IMR-90 (cell line): ENCODE data around the gene PCDH1. TPM values are rescaled to one million over a fixed set of nuclear protein-coding genes. Genes with fewer than 3 reads are reported as not detected.

ENCODE experiments used
- polyA plus RNA-seq, 3 experiments: library from polyadenylated mRNA; depleted of rRNA; stranded (reverse); fragments of >200 nt; gene quantifications; 2 replicates each; pipeline ENCODE4 v1.2.3, GENCODE V29; 2012; ENCODE audit warnings: low replicate concordance in 1 of 3
- total RNA-seq: library from RNA; depleted of rRNA; stranded (reverse); fragments of >200 nt; gene quantifications from 2 replicates; pipeline ENCODE4 v1.2.3, GENCODE V29; 2012; rRNA removed

PCDH1 gene
- total and polyA plus RNA-seq, 2 of the 4 experiments (the other 2 are of a cell fraction) = 0.74 to 0.90 TPM

Other genes with a start within 250 kb of the PCDH1 start
- 71.7 and 84.2 TPM in 2 replicates for gene HDAC3, start 241.6 kb downstream of the PCDH1 start, total RNA-seq
- gene HDAC3, start 241.6 kb downstream of the PCDH1 start, polyA plus RNA-seq (2012; rRNA removed) = 78.6 and 89.7 TPM in 2 replicates
- gene RELL2, start 241.4 kb downstream of the PCDH1 start, total RNA-seq = 2.2 TPM in 2 replicates
- gene RELL2, start 241.4 kb downstream of the PCDH1 start, polyA plus RNA-seq (2012; rRNA removed) = 7.6 and 9.1 TPM in 2 replicates
- 32.8 and 33.2 TPM in 2 replicates for gene FCHSD1, start 227.0 kb downstream of the PCDH1 start, total RNA-seq
- gene FCHSD1, start 227.0 kb downstream of the PCDH1 start, polyA plus RNA-seq (2012; rRNA removed) = 58.7 and 62.1 TPM in 2 replicates
- 1.4 and 2.2 TPM in 2 replicates for gene ARAP3, start 196.2 kb downstream of the PCDH1 start, total RNA-seq
- gene ARAP3, start 196.2 kb downstream of the PCDH1 start, polyA plus RNA-seq (2012; rRNA removed) = 6.6 and 6.9 TPM in 2 replicates
- 26.1 and 28.0 TPM in 2 replicates for gene DELE1, start 45.5 kb upstream of the PCDH1 start, total RNA-seq
- 66.1 and 73.3 TPM in 2 replicates for gene DELE1, start 45.5 kb upstream of the PCDH1 start, polyA plus RNA-seq (2012; rRNA removed)
- gene PCDH12, start 79.8 kb upstream of the PCDH1 start, total RNA-seq = under 0.01 and 0.18 TPM in 2 replicates
- 0.01 and 0.02 TPM in 2 replicates for gene PCDH12, start 79.8 kb upstream of the PCDH1 start, polyA plus RNA-seq (2012; rRNA removed)
- 78.6 and 106 TPM in 2 replicates for gene RNF14, start 90.7 kb upstream of the PCDH1 start, total RNA-seq
- gene RNF14, start 90.7 kb upstream of the PCDH1 start, polyA plus RNA-seq (2012; rRNA removed) = 27.0 and 36.1 TPM in 2 replicates
- 50.5 and 60.6 TPM in 2 replicates for gene GNPDA1, start 134.6 kb upstream of the PCDH1 start, total RNA-seq
- gene GNPDA1, start 134.6 kb upstream of the PCDH1 start, polyA plus RNA-seq (2012; rRNA removed) = 19.6 and 23.1 TPM in 2 replicates
- gene NDFIP1, start 230.4 kb upstream of the PCDH1 start, total RNA-seq = 7.7 and 21.9 TPM in 2 replicates
- gene NDFIP1, start 230.4 kb upstream of the PCDH1 start, polyA plus RNA-seq (2012; rRNA removed) = 10.7 and 15.4 TPM in 2 replicates